Measurements from ENCODE around the gene TBL3.
"Not testable (repeated sequence)": the region's sequence is repeated elsewhere in the genome, so short reads cannot be mapped to it uniquely, and the experiment has no call there.

The TBL3 gene

GRCh38 chr16:1942810-1943726 is 28.8 kb upstream of the TBL3 start, which contains the start of gene MSRB1:
TSS of gene MSRB1 (minus strand) at chr16:1943199. CDS start at chr16:1943156, 43 bp downstream.
- DNase-seq (ENCODE audit: low read depth in 2 of 3, low spot score in 1 of 3) = peak; percentile 99 to 100 (median 99)

GRCh38 chr16:1944612-1945199 is 27.1 kb upstream of the TBL3 start:
- DNase-seq (ENCODE audit: low read depth in 2 of 3, low spot score in 1 of 3) = no peak

GRCh38 chr16:1945559-1946391 is 26.1 kb upstream of the TBL3 start:
- no peak for DNase-seq (ENCODE audit: low read depth in 2 of 3, low spot score in 1 of 3)

- DNase-seq (ENCODE audit: low read depth in 2 of 3, low spot score in 1 of 3) = no peak
Observed at GRCh38 chr16:1946495-1947368, 25.1 kb upstream of the TBL3 start.

- no peak for DNase-seq (ENCODE audit: low read depth in 2 of 3, low spot score in 1 of 3)
Observed at GRCh38 chr16:1947369-1947670, 24.5 kb upstream of the TBL3 start.

- DNase-seq (ENCODE audit: low read depth in 2 of 3, low spot score in 1 of 3) = no peak
Observed at GRCh38 chr16:1949507-1949906, 22.3 kb upstream of the TBL3 start.

GRCh38 chr16:1950047-1950446 is 21.8 kb upstream of the TBL3 start:
- DNase-seq (ENCODE audit: low read depth in 2 of 3, low spot score in 1 of 3) = no peak

- DNase-seq (ENCODE audit: low read depth in 2 of 3, low spot score in 1 of 3) = no peak
Observed at GRCh38 chr16:1950559-1950958, 21.3 kb upstream of the TBL3 start.

- no peak for DNase-seq (ENCODE audit: low read depth in 2 of 3, low spot score in 1 of 3)
Observed at GRCh38 chr16:1953734-1954133, 18.1 kb upstream of the TBL3 start.

GRCh38 chr16:1957434-1958142 is 14.3 kb upstream of the TBL3 start:
- not testable (repeated sequence) for DNase-seq (ENCODE audit: low read depth in 2 of 3, low spot score in 1 of 3)

- DNase-seq (ENCODE audit: low read depth in 2 of 3, low spot score in 1 of 3) = not testable (repeated sequence)
Observed at GRCh38 chr16:1958143-1958491, 13.7 kb upstream of the TBL3 start.

GRCh38 chr16:1958715-1959268 is 13.1 kb upstream of the TBL3 start:
- no peak for DNase-seq (ENCODE audit: low read depth in 2 of 3, low spot score in 1 of 3)

- peak; percentile 85 to 92 (median 90) for DNase-seq (ENCODE audit: low read depth in 2 of 3, low spot score in 1 of 3)
Observed at GRCh38 chr16:1959269-1960039, 12.4 kb upstream of the TBL3 start, which contains the start of gene NDUFB10. TSS of gene NDUFB10 (plus strand) at chr16:1959538. CDS start at chr16:1959625, 87 bp downstream.

GRCh38 chr16:1960665-1961630 is 10.9 kb upstream of the TBL3 start:
- peak; percentile 53 to 59 (median 53) for DNase-seq (ENCODE audit: low read depth in 2 of 3, low spot score in 1 of 3)

- DNase-seq (ENCODE audit: low read depth in 2 of 3, low spot score in 1 of 3) = no peak
Observed at GRCh38 chr16:1961651-1962067, 10.2 kb upstream of the TBL3 start.

- not testable (repeated sequence) for DNase-seq (ENCODE audit: low read depth in 2 of 3, low spot score in 1 of 3)
Observed at GRCh38 chr16:1962161-1963153, 9.4 kb upstream of the TBL3 start.
